Esophagus squamous epithelium (tissue), 4 donors: ENCODE measurements around the gene WRAP53.

Source experiments
- POLR2A ChIP-seq, 4 donors: fragments of 450-650 bp; IDR thresholded peaks; one replicate each; pipeline ENCODE4 v1.6.1; 2017; ENCODE audit warnings: antibody characterized with exemption in 4 of 4, mild to moderate bottlenecking in 4 of 4, moderate library complexity in 3 of 4
- TF ChIP-seq, protein P1 (sequence below), 6 experiments: fragments of 450-650 bp in 4 of 6; fragments of 200-600 bp in 2 of 6; sonication (generic) in 2 of 6; IDR thresholded peaks; one replicate each; pipeline ENCODE4 v1.5.1; 2016 to 2019; ENCODE audit warnings: antibody characterized with exemption in 6 of 6, mild to moderate bottlenecking in 4 of 6, moderate library complexity in 4 of 6

DNA sequence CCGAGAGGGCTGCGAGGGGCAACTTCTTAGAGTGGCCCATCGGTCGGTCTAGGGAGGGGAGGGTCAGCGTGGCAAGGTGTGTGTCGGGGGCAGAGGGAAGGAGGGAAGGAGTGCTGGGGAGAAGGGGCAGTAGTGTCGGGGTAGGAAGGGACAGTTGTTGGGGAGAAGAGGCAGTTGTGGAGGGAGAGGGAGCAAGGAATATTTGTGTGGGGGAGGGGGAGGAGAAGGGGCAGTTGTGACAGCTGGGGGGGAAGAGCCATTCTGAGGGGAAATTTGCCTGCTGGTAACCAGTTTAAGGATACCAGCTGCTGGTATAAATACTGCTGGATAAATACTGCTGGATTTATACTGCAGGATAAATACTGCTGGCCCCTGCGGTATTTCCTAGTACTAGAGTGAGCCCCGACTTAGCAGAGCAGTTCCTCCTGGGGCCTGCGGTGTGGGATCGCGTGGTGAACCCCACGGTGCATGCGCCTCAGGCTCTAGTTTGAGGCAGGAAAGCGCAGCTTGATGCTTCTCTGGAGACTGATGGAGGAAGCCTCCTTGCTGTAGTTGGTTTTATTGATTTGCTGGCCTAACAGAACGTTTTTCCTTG, 29.6 kb downstream of the WRAP53 start:
- TF ChIP-seq, protein P1, sequence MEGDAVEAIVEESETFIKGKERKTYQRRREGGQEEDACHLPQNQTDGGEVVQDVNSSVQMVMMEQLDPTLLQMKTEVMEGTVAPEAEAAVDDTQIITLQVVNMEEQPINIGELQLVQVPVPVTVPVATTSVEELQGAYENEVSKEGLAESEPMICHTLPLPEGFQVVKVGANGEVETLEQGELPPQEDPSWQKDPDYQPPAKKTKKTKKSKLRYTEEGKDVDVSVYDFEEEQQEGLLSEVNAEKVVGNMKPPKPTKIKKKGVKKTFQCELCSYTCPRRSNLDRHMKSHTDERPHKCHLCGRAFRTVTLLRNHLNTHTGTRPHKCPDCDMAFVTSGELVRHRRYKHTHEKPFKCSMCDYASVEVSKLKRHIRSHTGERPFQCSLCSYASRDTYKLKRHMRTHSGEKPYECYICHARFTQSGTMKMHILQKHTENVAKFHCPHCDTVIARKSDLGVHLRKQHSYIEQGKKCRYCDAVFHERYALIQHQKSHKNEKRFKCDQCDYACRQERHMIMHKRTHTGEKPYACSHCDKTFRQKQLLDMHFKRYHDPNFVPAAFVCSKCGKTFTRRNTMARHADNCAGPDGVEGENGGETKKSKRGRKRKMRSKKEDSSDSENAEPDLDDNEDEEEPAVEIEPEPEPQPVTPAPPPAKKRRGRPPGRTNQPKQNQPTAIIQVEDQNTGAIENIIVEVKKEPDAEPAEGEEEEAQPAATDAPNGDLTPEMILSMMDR (IDR thresholded peaks at IDR 0.05) = no peak
- no peak for TF ChIP-seq POLR2A (IDR thresholded peaks at IDR 0.05)
